ENCODE measurements around the gene CGB7.
"Not testable (repeated sequence)": the region's sequence is repeated elsewhere in the genome, so short reads cannot be mapped to it uniquely, and the experiment has no call there.

Gene CGB7

DNA sequence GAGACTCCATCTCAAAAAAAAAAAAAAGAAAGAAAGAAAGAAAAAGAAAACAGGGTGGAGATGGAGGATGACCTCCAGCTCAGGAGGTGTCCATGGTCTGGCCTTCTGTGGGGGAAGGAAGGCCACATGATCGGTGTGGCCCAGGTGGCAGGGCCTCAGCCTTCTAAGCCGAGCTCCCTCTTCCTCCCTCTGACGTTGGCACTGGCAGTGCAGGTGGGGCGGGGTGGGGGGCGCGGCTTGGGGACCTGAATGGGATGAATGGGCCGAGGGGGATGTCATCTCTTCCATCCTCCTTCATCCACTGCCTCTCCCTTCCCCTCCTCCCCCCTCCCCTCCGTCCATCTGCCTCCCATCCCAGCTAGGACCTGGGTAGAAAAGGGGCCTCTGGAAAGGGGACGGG lies 17.8 kb downstream of the CGB7 start:
- DNase-seq: not testable (repeated sequence)

DNA sequence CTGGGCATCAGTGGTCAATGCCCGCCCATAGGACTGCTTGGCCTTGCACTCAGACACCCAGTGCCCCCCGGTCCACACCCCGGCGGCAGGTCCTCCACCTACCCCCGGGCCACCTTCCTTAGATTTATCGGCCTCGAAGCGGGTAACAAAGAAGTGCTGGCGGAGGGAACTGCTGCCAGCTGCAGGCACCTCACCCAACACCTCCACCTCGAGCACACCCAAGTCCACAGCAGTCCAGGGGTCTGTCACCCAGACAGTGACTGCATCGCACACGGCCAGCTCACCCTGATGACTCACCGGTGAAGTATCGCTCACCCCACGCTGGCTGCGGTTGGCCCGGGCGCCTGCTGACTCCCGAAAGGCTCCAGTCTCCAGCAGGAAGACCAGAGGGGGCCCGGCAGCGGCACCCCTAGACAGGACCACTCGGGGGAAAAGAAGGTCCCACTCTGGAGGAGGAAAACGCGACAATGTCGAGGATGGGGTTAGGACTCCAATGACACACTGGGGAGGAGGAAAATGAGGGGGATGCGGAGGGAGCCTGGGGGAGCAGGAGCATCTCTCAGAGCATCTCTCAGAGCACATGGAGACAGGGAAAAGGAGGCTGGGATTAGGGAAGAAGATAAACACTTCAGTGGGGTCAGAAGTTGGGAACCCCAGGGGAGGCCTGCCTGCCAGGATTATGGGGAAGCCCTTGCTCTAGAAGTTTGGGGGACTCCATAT lies 18.8 kb downstream of the CGB7 start:
- DNase-seq: not testable (repeated sequence)

DNA sequence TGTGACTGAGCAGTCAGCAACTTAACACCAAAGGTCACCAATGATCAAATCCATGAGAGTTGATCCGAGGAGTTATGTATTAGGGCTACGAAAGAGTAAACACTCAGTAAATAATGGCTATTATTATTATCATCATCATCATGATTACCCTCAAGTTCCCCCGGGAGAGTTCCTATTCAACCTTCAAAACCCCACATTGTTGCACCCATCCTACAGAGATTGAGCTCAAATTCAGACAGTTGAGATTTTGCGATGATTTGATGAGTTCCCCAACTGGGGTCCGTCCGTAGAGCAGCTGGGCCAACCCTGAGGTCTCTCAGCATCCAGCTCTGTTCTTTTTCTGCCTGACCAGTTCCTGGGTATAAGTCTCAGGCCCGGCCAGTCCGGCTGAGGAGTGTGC lies 19.4 kb downstream of the CGB7 start:
- not testable (repeated sequence) for DNase-seq

DNA sequence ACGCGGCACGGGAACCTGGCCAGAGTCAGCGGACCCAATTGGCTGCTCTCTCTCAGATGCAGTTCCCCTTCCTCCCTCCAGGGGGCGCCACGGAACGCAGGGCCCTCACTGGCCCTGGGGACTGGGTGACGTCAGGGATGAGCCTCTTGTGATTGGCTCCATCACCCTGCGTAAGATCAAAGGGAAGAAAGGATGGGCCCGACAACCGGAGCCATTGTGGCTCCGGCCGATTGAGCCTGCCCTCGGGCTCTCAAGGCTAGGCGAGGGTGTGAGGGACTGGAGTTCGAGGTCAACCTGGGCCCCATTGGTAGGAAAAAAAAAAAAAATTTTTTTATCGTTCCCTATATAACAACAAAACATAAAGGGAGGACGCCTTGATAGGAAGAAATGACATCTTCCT lies 20.7 kb downstream of the CGB7 start, which contains the start of gene CGB1:
Gene CGB1 (minus strand): TSS at position 81 of the 400 bp plus-strand sequence. CDS start 184 bp downstream, outside the sequence.
- not testable (repeated sequence) for DNase-seq

DNA sequence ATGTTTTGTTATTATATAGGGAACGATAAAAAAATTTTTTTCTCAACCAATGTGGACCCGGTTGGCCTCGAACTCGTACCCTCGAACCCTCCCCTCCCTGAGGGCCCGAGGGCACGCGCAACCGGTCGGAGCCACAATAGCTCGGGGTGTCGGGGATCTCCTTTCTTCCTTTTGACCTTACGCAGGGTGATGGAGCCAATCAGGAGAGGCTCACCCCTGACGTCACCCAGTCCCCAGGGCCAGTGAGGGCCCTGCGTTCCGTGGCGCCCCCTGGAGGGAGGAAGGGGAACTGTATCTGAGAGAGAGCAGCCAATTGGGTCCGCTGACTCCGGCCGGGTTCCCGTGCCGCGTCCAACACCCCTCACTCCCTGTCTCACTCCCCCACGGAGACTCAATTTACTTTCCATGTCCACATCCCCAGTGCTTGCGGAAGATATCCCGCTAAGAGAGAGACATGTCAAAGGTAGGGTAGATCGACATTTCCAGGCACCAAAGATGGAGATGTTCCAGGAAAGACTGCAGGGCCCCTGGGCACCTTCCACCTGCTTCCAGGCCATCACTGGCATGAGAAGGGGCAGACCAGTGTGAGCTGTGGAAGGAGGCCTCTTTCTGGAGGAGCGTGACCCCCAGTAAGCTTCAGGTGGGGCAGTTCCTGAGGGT lies 25.8 kb downstream of the CGB7 start, which contains the start of gene CGB2:
Gene CGB2 (plus strand): TSS at position 249 of the 660 bp plus-strand sequence. CDS start 206 bp downstream, at position 455.
- peak; percentile 37 to 38 for DNase-seq

DNA sequence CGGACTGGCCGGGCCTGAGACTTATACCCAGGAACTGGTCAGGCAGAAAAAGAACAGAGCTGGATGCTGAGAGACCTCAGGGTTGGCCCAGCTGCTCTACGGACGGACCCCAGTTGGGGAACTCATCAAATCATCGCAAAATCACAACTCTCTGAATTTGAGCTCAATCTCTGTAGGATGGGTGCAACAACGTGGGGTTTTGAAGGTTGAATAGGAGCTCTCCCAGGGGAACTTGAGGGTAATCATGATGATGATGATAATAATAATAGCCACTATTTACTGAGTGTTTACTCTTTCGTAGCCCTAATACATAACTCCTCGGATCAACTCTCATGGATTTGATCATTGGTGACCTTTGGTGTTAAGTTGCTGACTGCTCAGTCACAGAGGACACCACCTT lies 27.2 kb downstream of the CGB7 start:
- not testable (repeated sequence) for DNase-seq

DNA sequence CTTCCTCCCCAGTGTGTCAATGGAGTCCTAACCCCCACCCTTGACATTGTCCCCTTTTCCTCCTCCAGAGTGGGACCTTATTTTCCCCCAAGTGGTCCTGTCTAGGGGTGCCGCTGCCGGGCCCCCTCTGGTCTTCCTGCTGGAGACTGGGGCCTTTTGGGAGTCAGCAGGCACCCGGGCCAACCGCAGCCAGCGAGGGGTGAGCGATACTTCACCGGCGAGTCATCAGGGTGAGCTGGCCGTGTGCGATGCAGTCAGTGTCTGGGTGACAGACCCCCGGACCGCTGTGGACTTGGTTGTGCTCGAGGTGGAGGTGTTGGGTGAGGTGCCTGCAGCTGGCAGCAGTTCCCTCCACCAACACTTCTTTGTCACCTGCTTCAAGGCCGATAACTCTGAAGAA lies 27.8 kb downstream of the CGB7 start:
- DNase-seq: not testable (repeated sequence)

DNA sequence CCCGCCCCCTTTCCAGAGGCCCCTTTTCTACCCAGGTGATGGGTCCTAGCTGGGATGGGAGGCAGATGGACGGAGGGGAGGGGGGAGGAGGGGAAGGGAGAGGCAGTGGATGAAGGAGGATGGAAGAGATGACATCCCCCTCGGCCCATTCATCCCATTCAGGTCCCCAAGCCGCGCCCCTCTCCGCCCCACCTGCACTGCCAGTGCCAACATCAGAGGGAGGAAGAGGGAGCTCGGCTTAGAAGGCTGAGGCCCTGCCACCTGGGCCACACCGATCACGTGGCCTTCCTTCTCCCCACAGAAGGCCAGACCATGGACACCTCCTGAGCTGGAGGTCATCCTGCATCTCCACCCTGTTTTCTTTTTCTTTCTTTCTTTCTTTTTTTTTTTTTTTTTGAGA lies 28.9 kb downstream of the CGB7 start:
- DNase-seq: not testable (repeated sequence)

DNA sequence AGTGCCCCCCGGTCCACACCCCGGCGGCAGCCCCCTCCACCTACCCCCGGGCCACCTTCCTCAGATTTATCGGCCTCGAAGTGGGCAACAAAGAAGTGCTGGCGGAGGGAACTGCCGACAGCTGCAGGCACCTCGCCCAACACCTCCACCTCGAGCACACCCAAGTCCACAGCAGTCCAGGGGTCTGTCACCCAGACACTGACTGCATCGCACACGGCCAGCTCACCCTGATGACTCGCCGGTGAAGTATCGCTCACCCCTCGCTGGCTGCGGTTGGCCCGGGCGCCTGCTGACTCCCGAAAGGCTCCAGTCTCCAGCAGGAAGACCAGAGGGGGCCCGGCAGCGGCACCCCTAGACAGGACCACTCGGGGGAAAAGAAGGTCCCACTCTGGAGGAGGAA lies 31.9 kb downstream of the CGB7 start:
- not testable (repeated sequence) for DNase-seq

DNA sequence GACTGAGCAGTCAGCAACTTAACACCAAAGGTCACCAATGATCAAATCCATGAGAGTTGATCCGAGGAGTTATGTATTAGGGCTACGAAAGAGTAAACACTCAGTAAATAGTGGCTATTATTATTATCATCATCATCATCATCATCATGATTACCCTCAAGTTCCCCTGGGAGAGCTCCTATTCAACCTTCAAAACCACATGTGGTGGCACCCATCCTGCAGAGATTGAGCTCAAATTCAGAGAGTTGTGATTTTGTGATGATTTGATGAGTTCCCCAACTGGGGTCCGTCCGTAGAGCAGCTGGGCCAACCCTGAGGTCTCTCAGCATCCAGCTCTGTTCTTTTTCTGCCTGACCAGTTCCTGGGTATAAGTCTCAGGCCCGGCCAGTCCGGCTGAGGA lies 32.5 kb downstream of the CGB7 start:
- DNase-seq: not testable (repeated sequence)

DNA sequence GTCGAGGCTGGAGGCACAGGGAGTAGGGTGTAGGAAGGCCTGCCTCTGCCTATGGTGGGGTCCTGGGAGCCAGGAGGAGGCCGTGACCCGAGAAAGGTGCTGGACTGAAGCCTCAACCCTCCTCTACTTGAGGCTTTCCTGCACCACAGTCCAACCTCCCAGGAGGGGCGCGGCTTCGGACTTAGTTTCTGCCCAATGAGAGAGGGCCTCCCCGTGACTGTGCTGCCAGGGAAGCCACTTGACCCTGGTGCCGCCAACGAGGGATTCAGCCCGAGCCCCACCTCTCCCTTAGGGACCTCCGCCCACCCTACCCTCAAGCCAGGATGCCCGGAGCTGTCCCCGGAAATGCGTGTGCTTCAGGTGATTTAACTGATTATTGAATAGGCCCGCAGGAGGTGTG lies 33.3 kb downstream of the CGB7 start, which contains the start of gene CGB3:
Gene CGB3 (minus strand): TSS at position 101 of the 400 bp plus-strand sequence. CDS start 362 bp downstream, outside the sequence.
- not testable (repeated sequence) for DNase-seq

DNA sequence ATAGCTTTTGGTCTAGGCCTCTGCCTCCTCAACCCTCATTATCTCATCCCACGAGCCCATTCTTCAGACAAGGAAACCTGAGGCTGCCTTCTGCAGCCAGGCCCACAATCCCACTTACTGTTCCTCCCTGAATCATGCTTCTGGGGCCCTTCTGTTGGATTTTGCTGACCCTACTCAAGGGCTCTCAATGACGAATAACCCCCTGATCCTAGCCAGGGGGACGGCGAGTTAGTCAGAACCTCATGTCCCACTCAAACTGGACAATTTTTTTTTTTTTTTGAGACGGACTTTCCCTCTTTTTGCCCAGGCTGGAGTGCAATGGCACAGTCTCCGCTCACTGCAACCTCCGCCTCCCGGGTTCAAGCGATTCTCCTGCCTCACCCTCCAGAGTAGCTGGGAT lies 35.4 kb downstream of the CGB7 start:
- no peak for DNase-seq

DNA sequence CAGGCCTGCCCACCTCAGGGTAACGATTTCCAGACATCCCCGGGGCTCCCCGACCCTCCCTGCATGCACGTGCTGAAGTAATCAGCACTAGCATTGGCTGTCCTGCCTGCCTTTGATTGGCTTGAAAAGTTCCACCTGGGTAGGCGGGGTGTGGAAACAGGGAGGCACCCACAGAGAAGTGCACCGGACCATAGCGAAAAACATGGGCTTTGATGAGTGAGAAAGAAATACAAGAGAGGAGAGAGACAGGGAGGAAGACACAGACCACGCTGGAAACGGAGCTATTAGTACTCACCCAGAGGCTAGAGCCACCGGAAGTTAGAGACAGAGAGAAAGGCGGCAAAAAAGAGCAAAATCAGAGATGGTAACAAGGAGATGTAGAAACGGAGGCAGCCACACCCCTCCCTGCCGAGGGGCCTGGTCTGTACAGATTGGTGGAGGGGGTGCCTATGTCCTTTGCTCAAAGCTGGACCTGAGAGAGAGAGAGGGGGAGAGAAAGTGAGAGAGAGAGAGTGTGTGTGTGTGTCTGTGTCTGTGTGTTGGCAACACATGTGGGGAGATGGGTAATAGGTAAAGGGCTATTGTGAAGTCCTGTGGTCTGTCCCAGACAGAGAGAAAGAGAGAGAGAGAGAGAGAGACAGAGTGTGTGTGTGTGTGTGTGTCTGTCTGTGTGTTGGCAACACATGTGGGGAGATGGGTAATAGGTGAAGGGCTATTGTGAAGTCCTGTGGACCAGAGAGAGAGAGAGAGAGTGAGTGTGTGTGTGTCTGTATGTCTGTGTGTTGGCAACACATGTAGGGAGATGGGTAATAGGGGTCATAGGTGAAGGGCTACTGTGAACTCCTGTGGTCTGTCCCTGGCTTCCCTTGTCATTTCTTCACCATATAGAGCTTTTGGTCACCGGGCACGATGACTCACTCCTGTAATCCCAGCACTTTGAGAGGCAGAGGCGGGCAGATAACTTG lies 36.3 kb downstream of the CGB7 start:
- no peak for DNase-seq

DNA sequence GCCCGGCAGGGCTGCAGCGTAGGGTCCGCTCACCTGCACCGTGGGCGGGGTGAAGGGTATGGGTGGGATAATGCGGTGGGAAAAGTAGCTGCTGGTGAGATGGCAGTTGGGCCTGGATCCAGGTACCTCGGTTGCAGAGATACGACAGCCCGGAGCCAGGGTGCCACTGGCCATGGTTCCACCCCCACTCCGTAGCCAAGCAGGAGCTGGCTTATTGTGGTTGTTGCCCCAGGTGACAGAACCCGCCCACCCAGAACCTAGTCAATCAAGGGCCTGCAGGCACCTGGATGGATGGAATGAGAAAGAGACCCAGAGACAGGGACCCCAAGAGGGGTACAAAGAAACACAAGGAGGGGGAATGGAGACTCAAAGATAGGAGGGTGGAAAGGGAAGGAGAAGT lies 37.2 kb downstream of the CGB7 start:
- DNase-seq: no peak

DNA sequence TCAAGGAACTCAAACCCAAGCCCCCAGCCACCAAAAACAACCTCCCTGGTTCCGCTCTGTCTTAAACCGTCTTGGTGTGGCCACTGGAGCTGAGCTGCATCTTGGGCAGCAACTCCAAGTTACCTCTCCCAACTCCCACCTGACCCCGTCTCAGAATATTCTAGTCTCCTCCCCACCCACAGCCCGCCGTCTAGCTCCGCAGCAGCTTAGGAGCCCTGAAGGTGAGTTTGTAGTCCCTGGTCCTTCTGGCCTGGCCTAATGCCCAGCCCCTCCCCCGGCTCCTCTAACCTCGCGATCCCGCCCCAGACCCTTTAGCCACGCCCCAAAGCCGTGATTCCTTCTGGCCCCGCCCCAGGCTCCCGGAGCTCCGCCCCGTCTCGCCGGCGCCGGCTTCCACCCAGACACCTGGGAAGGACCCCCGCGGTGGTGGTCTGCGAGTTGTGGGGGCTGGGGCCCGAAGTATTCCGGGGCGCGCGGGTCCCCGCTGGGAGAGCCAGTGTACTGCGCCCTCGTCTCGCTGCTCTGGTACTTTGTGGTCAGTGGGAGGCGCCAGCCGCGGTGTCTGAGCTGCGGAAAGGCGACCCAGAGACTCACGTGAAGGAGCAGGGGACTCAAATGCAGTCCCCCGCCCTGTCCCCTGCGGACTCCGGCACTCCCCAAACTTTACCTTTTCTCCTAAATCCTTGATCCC lies 38.2 kb downstream of the CGB7 start:
- DNase-seq: peak; percentile 52 to 66

DNA sequence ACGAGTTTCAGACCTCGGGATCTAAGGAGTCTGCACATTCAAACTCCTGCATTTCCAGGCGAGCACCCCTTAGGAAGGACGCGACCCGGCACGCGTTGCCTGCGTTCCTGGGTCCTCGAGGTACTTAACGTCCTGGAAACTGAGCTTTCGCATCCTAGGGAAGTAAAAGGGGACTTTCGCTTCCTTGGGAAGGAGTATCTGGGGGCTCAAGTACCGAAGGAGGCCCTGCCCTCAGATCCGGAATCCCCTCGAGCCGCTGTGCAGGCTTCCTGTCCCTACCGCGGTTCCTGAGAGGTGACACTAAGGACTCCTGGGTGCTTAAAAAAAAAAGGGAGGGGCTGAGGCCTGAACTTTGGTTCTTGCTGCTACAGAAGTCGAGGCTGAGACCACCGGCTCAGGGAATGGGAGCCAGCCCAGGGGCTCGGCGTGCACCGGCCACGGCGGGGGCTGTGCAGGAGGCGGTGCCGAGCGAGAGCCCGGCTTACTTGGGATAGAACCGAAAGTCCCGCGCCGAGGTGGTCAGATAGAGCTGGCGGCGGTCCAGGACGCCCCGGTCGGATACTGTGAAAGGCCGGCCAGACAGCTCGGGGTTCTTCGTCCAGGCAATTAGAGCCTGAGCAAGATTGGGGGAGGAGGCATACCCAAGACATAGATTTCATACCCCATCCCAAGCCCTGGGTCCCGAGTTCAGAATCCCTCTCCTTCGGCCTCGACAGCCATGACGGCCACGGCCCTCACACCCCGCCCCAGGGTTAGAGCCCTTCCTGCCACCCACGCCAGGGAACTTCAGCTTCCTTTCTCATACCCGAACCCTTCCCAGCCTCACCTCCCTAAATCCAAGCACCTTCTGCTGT lies 38.9 kb downstream of the CGB7 start:
- DNase-seq: not testable (repeated sequence)

DNA sequence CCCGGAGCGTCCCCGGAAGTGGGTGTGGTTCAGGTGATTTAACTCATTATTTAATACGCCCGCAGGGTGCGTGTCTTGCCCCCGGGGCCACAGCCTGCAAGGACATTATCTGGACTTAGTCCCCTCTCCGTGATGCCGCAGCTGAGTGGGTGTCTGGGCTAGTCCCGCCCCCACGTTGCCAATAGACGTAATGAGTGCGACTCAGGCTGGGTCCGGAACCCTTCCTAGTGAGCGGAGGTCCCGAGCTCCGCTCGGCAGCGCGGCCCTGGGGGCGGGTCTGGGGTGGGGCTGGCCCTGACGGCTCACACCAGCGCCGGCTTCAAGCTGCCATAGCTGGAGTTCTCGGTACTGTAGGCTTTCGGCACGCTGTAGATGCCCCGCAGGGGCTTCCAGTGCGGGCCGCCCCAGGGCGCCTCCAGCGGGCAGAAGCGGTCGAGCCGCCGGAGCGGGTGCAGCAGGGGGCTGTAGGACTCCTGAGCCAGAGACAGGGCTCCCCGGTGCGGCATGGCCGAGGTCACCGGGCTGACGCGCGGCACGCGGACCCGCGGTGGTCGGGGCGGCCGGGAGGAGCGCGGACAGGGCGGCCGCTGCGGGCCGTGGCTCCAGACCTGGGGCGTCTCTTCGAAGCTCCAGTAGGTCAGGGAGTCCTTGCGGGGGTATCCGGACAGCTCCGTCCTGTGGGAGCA lies 39.7 kb downstream of the CGB7 start:
- peak; percentile 49 to 59 for DNase-seq

DNA sequence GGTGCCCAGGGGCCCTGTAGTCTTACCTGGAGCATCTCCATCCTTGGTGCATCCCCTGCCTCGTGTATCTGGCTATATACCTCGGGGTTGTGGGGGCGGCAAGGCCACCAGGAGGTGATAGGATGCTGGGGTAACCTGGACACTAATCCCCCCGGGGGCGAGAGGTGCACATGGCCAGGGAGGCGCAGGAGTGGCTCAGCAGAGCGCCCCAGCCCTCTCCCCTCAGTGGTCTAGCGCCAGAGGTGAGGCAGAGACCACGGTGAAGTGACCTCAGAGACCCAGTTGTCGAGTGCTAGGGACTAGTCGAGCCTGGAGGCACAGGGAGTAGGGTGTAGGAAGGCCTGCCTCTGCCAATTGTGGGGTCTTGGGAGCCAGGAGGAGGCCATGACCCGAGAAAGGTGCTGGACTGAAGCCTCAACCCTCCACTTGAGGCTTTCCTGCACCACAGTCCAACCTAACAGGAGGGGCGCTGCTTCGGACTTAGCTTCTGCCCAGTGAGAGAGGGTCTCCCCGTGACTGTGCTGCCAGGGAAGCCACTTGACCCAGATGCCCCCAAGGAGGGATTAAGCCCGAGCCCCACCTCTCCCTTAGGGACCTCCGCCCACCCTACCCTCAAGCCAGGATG lies 40.4 kb downstream of the CGB7 start, which contains the start of gene LHB:
Gene LHB (minus strand): TSS at position 51 of the 625 bp plus-strand sequence. CDS start 10 bp downstream, at position 41.
- no peak for DNase-seq

DNA sequence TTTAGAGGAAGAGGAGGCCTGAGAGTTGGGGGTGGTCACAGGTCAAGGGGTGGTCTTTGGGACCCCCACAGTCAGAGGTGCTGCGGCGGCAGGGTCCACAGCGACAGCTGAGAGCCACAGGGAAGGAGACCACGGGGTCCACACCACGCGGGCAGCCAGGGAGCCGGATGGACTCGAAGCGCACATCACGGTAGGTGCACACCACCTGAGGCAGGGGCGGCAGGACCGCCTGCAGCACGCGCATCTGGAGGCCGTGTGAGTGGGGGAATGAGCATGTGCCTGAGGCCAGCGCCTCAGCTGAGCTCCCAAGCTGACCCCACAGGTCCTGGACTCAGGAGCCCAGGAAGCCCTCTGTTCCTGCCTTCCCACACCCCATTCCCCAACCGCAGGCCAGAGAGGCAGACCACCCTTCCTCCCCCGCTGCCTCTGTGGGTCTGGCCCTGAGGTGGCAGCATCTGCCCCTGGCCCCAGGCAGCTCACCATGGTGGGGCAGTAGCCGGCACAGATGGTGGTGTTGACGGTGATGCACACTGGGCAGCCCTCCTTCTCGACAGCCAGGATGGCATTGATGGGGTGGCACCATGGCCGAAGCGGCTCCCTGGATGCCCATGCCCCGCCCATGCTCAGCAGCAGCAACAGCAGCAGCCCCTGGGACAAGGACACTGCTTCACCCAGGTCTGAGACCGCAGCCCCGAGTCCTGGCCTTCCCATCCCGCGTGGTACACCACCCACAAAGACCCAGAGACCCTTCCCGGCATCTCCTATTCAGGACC lies 41.3 kb downstream of the CGB7 start:
- DNase-seq: no peak
